Measurements from ENCODE around the gene CASP8. TPM values are rescaled to one million over a fixed set of nuclear protein-coding genes. Genes with fewer than 3 reads are reported as not detected.

The CASP8 gene
- 3.6 and 3.7 TPM in 2 replicates for total RNA-seq (2021; fragmentation: NEBNext Ultra II Directional; extraction: Animal tissue kit (Norgen Biotek cat#: 25700))
- 2.3 and 2.8 TPM in 2 replicates for polyA plus RNA-seq (2011; rRNA removed)
- polyA plus RNA-seq (2011; cell fraction: cytosol; rRNA removed) = 3.0 TPM
- polyA plus RNA-seq (2011; cell fraction: nucleus; rRNA removed) = 2.6 TPM
- polyA plus RNA-seq (2012, experiment 1 of 2) = 3.0 to 5.0 TPM (median 3.7 TPM) in 4 replicates
- polyA plus RNA-seq (2012, experiment 2 of 2) = 1.2 TPM
- polyA plus RNA-seq (2013, experiment 1 of 2) = 4.1 TPM
- 3.2 TPM for polyA plus RNA-seq (2013, experiment 2 of 2)
- polyA minus RNA-seq (2011; rRNA and poly(A)+ RNA removed) = 4.2 and 4.3 TPM in 2 replicates
- 2.9 TPM for polyA minus RNA-seq (2011; cell fraction: cytosol; rRNA and poly(A)+ RNA removed)
- 8.3 TPM for polyA minus RNA-seq (2011; cell fraction: nucleus; rRNA and poly(A)+ RNA removed)
- long read RNA-seq, experiment 1, partial matches to known transcripts = 1 of 1 reads
- long read RNA-seq, experiment 1, other reads (novel, unspliced or antisense) = 0 of 1 reads
- long read RNA-seq, experiment 2, partial matches to known transcripts = 0 of 4 reads
- long read RNA-seq, experiment 2, other reads (novel, unspliced or antisense) = 4 of 4 reads

GRCh38 chr2:201260302-201260800 lies at the start of gene CASP8:
Gene CASP8 (plus strand): TSS chr2:201260536. CDS start chr2:201266487, 5,951 bp downstream.
- Histone ChIP-seq H3K18ac (ENCODE audit: extremely low read depth, low read length) (no peak within 1 kb of the TSS), H2BK120ac (replicated peaks; ENCODE audit: low read depth, low read length) (no peak within 1 kb of the TSS), H3K36me3 (ENCODE audit: control insufficient read depth in 2 of 4, insufficient read depth in 4 of 4, low read length in 3 of 4) (no peaks in the 10 kb centered on the region), H2BK5ac (ENCODE audit: low read depth, low read length) (no peak within 1 kb of the TSS), H3K79me1 (ENCODE audit: low read depth, low read length) (no peaks in the 10 kb centered on the region), H3K4me3 (ENCODE audit: extremely low read depth in 1 of 4, insufficient read depth in 2 of 4, low read depth in 3 of 4, low read length in 4 of 4) (no peak within 1 kb of the TSS), H3K9ac (replicated peaks in 1 of 4; ENCODE audit: extremely low read depth in 1 of 4, low read depth in 3 of 4, low read length in 3 of 4) (no peak within 1 kb of the TSS), H4K5ac (ENCODE audit: insufficient read length, low read depth, low read length) (no peak within 1 kb of the TSS), H2BK15ac (ENCODE audit: low read length) (0 out of 2 replicates have a peak within 1 kb of the TSS, but pooled peaks have one; percentile 40), H3K4me1 (replicated peaks in 1 of 4; ENCODE audit: control insufficient read depth in 3 of 4, insufficient read depth in 4 of 4, low read length in 3 of 4) (peaks cover 0 to 9% (median 6%) of the 10 kb centered on the region in 4 experiments; a peak in 6 of 7 replicates), H2BK12ac (ENCODE audit: low read depth, low read length) (0 out of 2 replicates have a peak within 1 kb of the TSS, but pooled peaks have one; percentile 4), H3K4ac (replicated peaks; ENCODE audit: insufficient read length, low read depth, low read length) (no peak within 1 kb of the TSS), H3K4me2 (ENCODE audit: insufficient read depth in 1 of 2, low read depth in 2 of 2, low read length in 2 of 2) (no peak within 1 kb of the TSS; a peak in 1 of 4 replicates), H4K8ac (ENCODE audit: extremely low read depth, insufficient read depth, low read length) (no peak within 1 kb of the TSS), H3K23me2 (ENCODE audit: low read depth, low read length) (no peaks in the 10 kb centered on the region), H3K23ac (ENCODE audit: insufficient read length) (no peak within 1 kb of the TSS), H3K9me3 (ENCODE audit: insufficient read depth in 2 of 2, low read depth in 1 of 2, low read length in 1 of 2) (no peaks in the 10 kb centered on the region), H2AK5ac (ENCODE audit: low read depth, low read length) (no peak within 1 kb of the TSS), H3K27me3 (replicated peaks in 1 of 4; ENCODE audit: control insufficient read depth in 3 of 4, extremely low read depth in 1 of 4, insufficient read depth in 3 of 4, low read length in 3 of 4) (peaks cover 0 to 3% (median 0%) of the 10 kb centered on the region in 4 experiments; a peak in 1 of 7 replicates), H4K91ac (replicated peaks; ENCODE audit: insufficient read length, low read length) (peak within 1 kb of the TSS; percentile 11), H3K56ac (replicated peaks; ENCODE audit: insufficient read length, low read depth, low read length) (no peak within 1 kb of the TSS), H3K14ac (ENCODE audit: insufficient read length) (no peak within 1 kb of the TSS), H4K20me1 (replicated peaks in 1 of 2; ENCODE audit: control insufficient read depth in 1 of 2, insufficient read depth in 2 of 2, low read length in 2 of 2) (no peaks in the 10 kb centered on the region), H2AFZ (ENCODE audit: low read length) (peak within 1 kb of the TSS; percentile 76), H2BK20ac (ENCODE audit: low read length) (no peak within 1 kb of the TSS), H3K79me2 (ENCODE audit: control insufficient read depth in 1 of 2, insufficient read depth in 2 of 2, low read length in 2 of 2) (no peaks in the 10 kb centered on the region), H3K27ac (ENCODE audit: low read depth, low read length) (no peak within 1 kb of the TSS)
- WGBS, 2 experiments (ENCODE audit: extremely low coverage in 1 of 2, insufficient coverage in 1 of 2, insufficient read length in 1 of 2, insufficient replicate concordance in 2 of 2, low coverage in 1 of 2, low lambda C conversion rate in 2 of 2, missing lambda C conversion rate in 1 of 2) = 90% methylated on average over 10 of the region's 10 CpGs; no CpG with 5 or more reads in 1 of the 2 experiments
- ChIA-PET CTCF (ENCODE audit: partially characterized antibody) (interaction anchor here (0.7 to 2.7 kb wide), 6 partner anchors 15 to 104 kb away, joined by 3 to 21 read pairs (median 4); no protein-coding TSS in a partner anchor), POLR2A (ENCODE audit: partially characterized antibody) (interaction anchor here (0.7 kb wide), 1 partner anchor 9 kb away, joined by 3 read pairs; no protein-coding TSS in a partner anchor)
- DNase-seq (ENCODE audit: low read depth in 1 of 2, low spot score in 2 of 2) = no peak
- no peak for TF ChIP-seq CREB1 (IDR thresholded peaks at IDR 0.05)
- no peak for TF ChIP-seq RBBP5 (IDR thresholded peaks at IDR 0.05; ENCODE audit: borderline replicate concordance, low read depth, low read length)
- TF ChIP-seq NANOG (IDR thresholded peaks at IDR 0.05; ENCODE audit: insufficient read depth, low read depth, low read length, poor library complexity, severe bottlenecking) = no peak
- TF ChIP-seq TEAD4 (IDR thresholded peaks at IDR 0.05; ENCODE audit: low read depth, low read length) = no peak
- no peak for TF ChIP-seq KDM5A (IDR thresholded peaks at IDR 0.05; ENCODE audit: low read length)
- TF ChIP-seq CEBPB (IDR thresholded peaks at IDR 0.05; ENCODE audit: low read depth, low read length) = no peak
- no peak for TF ChIP-seq POU5F1 (IDR thresholded peaks at IDR 0.05; ENCODE audit: low read depth, low read length)
- TF ChIP-seq HDAC6 (IDR thresholded peaks at IDR 0.05; ENCODE audit: low read depth, low read length) = no peak
- TF ChIP-seq, protein P1, sequence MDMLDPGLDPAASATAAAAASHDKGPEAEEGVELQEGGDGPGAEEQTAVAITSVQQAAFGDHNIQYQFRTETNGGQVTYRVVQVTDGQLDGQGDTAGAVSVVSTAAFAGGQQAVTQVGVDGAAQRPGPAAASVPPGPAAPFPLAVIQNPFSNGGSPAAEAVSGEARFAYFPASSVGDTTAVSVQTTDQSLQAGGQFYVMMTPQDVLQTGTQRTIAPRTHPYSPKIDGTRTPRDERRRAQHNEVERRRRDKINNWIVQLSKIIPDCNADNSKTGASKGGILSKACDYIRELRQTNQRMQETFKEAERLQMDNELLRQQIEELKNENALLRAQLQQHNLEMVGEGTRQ (IDR thresholded peaks at IDR 0.05; ENCODE audit: low read length) = no peak
- TF ChIP-seq FOSL1 (IDR thresholded peaks at IDR 0.05; ENCODE audit: insufficient read depth, low read depth, low read length) = no peak
- no peak for FAIRE-seq
